PFSK-1 (cell line): ENCODE measurements around the gene FBLN5.

ENCODE experiments used
- FOXP2 ChIP-seq: optimal IDR thresholded peaks from 2 replicates; pipeline ENCODE3; 2011; ENCODE audit warnings: borderline replicate concordance, control low read depth, inconsistent platforms; ENCODE audit not compliant: insufficient read depth; ENCODE audit errors: extremely low read length, extremely low read depth
- POLR2AphosphoS5 ChIP-seq: IDR thresholded peaks from 2 replicates; pipeline ENCODE4 v1.6.1; 2012; ENCODE audit warnings: low read depth, mild to moderate bottlenecking, control low read depth, low read length, moderate library complexity
- REST ChIP-seq, 2 experiments: IDR thresholded peaks; 2 replicates each; pipeline versions ENCODE4 v1.6.1 to v1.8.0; 2011 to 2012; ENCODE audit warnings: low read depth in 2 of 2, low read length in 2 of 2, control low read depth in 1 of 2, inconsistent platforms in 1 of 2, mild to moderate bottlenecking in 1 of 2, moderate library complexity in 1 of 2; ENCODE audit not compliant: insufficient read depth in 1 of 2
- SIN3A ChIP-seq: IDR thresholded peaks from 2 replicates; pipeline ENCODE4 v1.6.1; 2012; ENCODE audit warnings: mild to moderate bottlenecking, low read length, moderate library complexity, borderline replicate concordance; ENCODE audit not compliant: insufficient read depth
- TAF1 ChIP-seq: IDR thresholded peaks from 2 replicates; pipeline ENCODE4 v1.6.1; 2012; ENCODE audit warnings: low read length, control low read depth, borderline replicate concordance; ENCODE audit not compliant: insufficient read depth

Gene FBLN5

GRCh38 chr14:91926131-91926890, 21.2 kb downstream of the FBLN5 start:
- no peak for TF ChIP-seq TAF1
- TF ChIP-seq REST (IDR thresholded peaks at IDR 0.05; ENCODE audit: insufficient read depth in 1 of 2, low read depth in 2 of 2, low read length in 2 of 2): no peak
- TF ChIP-seq SIN3A: no peak
- no peak for TF ChIP-seq POLR2AphosphoS5
- TF ChIP-seq FOXP2: no peak

GRCh38 chr14:91925727-91926121, 21.8 kb downstream of the FBLN5 start:
- TF ChIP-seq REST (IDR thresholded peaks at IDR 0.05; ENCODE audit: insufficient read depth in 1 of 2, low read depth in 2 of 2, low read length in 2 of 2): no peak
- no peak for TF ChIP-seq SIN3A
- no peak for TF ChIP-seq POLR2AphosphoS5
- TF ChIP-seq FOXP2: no peak
- no peak for TF ChIP-seq TAF1

- no peak for TF ChIP-seq FOXP2
- no peak for TF ChIP-seq SIN3A
- no peak for TF ChIP-seq REST (IDR thresholded peaks at IDR 0.05; ENCODE audit: insufficient read depth in 1 of 2, low read depth in 2 of 2, low read length in 2 of 2)
- TF ChIP-seq TAF1: no peak
- TF ChIP-seq POLR2AphosphoS5: no peak
Measured at GRCh38 chr14:91925001-91925726, 22.3 kb downstream of the FBLN5 start.

GRCh38 chr14:91920526-91920925, 27.0 kb downstream of the FBLN5 start:
- no peak for TF ChIP-seq SIN3A
- no peak for TF ChIP-seq REST (IDR thresholded peaks at IDR 0.05; ENCODE audit: insufficient read depth in 1 of 2, low read depth in 2 of 2, low read length in 2 of 2)
- TF ChIP-seq POLR2AphosphoS5: no peak
- TF ChIP-seq TAF1: no peak
